ENCODE measurements around the gene ARHGAP26.

DNA sequence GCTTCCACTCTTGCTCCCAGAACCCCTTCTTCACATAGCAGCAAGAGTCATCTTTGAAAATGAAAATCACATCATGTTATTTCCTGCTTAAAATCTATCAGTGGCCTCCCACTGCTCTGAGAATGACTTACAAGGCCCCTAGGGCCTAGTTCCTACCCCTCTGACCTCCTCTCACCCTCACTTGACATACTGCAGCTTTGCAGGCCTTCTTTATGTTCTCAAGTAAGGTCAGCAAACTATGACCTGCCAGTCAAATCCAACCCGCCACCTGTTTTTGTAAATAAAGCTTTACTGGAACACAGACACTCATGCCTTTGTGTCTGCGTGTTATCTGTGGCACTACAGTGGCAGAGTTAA is 447.6 kb downstream of the ARHGAP26 start:
- TF ChIP-seq POLR2A (IDR thresholded peaks at IDR 0.05) (no peak), POLR2AphosphoS5 (IDR thresholded peaks at IDR 0.05) (no peak)
- TF ChIP-seq, protein P1, sequence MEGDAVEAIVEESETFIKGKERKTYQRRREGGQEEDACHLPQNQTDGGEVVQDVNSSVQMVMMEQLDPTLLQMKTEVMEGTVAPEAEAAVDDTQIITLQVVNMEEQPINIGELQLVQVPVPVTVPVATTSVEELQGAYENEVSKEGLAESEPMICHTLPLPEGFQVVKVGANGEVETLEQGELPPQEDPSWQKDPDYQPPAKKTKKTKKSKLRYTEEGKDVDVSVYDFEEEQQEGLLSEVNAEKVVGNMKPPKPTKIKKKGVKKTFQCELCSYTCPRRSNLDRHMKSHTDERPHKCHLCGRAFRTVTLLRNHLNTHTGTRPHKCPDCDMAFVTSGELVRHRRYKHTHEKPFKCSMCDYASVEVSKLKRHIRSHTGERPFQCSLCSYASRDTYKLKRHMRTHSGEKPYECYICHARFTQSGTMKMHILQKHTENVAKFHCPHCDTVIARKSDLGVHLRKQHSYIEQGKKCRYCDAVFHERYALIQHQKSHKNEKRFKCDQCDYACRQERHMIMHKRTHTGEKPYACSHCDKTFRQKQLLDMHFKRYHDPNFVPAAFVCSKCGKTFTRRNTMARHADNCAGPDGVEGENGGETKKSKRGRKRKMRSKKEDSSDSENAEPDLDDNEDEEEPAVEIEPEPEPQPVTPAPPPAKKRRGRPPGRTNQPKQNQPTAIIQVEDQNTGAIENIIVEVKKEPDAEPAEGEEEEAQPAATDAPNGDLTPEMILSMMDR (IDR thresholded peaks at IDR 0.05): no peak

Data from sigmoid colon (tissue), 4 donors.